BE2C (cell line): ENCODE results near the gene UNC5B.

Experiments
- DNase-seq: peaks from one replicate; pipeline ENCODE4 v3.0.0-alpha.2; 2020
- H3K27me3 ChIP-seq: fragments of 250-450 bp; sonication (Bioruptor Pico); 2 replicates; pipeline ENCODE4 v1.5.1; 2020; ENCODE audit warnings: mild to moderate bottlenecking
- H3K36me3 ChIP-seq: fragments of 250-450 bp; sonication (Bioruptor Pico); 2 replicates; pipeline ENCODE4 v1.5.1; 2020; ENCODE audit warnings: mild to moderate bottlenecking
- H3K4me1 ChIP-seq: fragments of 250-450 bp; sonication (Bioruptor Pico); 2 replicates; pipeline ENCODE4 v1.5.1; 2020
- H3K4me3 ChIP-seq: 2 replicates; pipeline ENCODE4 v1.5.1; 2011; ENCODE audit warnings: low read depth, low read length
- H3K9me3 ChIP-seq: fragments of 250-450 bp; sonication (Bioruptor Pico); 2 replicates; pipeline ENCODE4 v1.5.1; 2020
- TF ChIP-seq, protein P1 (sequence below): IDR thresholded peaks from 2 replicates; pipeline ENCODE4 v1.5.1; 2012; ENCODE audit warnings: mild to moderate bottlenecking, low read depth, low read length

Gene UNC5B

DNA sequence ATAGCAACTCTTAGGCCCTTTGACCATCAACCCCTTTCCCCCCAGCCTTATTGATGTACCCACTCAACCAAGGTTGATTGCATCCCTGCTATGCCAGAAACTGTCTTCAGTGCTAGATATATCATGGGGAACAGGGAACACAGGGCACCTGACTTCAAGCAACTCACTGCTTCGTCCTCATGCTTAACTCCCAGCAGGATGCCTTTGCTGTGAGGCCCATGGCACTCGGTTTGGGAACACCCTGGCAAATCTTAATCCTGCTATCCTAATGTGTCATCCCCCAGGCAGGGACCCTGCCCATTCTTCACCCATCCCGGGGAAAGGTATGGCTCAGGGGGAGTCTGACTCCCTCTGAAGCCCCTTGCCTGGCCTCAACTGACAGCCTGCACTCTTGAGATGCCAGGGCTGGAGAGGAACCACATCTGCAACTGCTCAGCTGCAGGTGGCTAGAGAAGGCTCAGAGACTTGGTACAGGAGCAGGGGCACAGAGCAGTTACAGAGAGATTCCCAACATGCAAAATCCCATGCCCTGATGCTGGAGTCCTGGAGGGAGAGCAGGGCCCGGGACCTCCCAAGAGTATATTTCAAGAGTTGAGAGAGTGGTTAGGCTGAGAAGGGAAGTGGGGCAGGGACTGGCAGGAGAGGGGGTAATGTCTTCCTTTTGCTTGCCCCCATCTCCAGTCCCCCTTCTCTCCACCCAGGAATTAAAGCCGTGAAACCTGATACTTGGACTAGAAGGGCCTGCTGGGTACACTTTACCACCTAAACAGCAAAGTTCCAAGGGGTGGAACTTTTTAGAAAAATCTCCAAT is 2.4 kb upstream of the UNC5B start:
- H3K4me3 ChIP-seq: no peak overlapping the region
- H3K9me3 ChIP-seq: no peaks in the 10 kb centered on the region
- peaks cover 27% of the 10 kb centered on the region for H3K4me1 ChIP-seq
- TF ChIP-seq, protein P1, sequence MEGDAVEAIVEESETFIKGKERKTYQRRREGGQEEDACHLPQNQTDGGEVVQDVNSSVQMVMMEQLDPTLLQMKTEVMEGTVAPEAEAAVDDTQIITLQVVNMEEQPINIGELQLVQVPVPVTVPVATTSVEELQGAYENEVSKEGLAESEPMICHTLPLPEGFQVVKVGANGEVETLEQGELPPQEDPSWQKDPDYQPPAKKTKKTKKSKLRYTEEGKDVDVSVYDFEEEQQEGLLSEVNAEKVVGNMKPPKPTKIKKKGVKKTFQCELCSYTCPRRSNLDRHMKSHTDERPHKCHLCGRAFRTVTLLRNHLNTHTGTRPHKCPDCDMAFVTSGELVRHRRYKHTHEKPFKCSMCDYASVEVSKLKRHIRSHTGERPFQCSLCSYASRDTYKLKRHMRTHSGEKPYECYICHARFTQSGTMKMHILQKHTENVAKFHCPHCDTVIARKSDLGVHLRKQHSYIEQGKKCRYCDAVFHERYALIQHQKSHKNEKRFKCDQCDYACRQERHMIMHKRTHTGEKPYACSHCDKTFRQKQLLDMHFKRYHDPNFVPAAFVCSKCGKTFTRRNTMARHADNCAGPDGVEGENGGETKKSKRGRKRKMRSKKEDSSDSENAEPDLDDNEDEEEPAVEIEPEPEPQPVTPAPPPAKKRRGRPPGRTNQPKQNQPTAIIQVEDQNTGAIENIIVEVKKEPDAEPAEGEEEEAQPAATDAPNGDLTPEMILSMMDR: no peak
- DNase-seq: no peak
- H3K36me3 ChIP-seq: peaks cover 21% of the 10 kb centered on the region
- H3K27me3 ChIP-seq: no peaks in the 10 kb centered on the region

DNA sequence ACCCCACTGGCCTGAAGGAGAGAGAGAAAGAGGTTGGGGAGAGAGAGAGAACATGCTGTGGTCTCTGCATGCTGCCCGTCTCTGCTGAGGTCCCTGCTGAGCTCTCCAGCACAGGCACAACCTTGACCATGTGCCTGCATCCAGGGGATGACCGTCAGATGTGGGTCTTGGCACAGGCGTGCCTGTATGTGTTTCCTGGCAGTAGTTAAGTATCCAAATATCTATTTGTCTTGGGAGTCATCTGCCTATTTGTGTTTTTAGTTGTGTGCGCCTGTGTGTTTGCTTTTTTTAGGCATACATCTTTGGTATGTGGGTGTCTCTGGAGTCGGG is 1.9 kb upstream of the UNC5B start:
- DNase-seq: no peak
- Histone ChIP-seq H3K27me3 (no peaks in the 10 kb centered on the region), H3K9me3 (no peaks in the 10 kb centered on the region), H3K4me3 (no peak overlapping the region), H3K4me1 (peaks cover 21% of the 10 kb centered on the region), H3K36me3 (peaks cover 26% of the 10 kb centered on the region)
- TF ChIP-seq, protein P1: no peak

DNA sequence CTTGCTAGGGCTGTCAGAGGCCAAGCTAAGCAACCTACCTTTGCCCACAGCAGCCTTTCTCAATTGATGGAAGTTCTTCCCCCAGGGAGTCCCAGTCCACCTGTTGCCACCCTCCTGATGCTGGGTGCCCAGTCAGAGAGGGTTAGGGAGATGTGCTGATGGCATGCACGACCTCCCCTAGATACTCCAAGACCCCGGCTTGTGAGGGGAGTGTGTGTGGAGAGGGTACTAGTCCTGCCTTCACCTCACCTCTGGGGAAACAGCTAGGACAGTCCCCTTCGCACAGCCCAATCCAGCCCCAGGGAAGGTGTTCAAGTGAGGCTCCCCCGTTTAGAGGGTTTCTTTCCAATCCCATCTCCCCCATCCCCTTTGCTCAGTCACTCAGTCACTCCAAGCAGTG is 1.3 kb upstream of the UNC5B start:
- no peaks in the 10 kb centered on the region for H3K27me3 ChIP-seq
- TF ChIP-seq, protein P1: no peak
- H3K4me1 ChIP-seq: peaks cover 22% of the 10 kb centered on the region
- H3K9me3 ChIP-seq: no peaks in the 10 kb centered on the region
- peaks cover 29% of the 10 kb centered on the region for H3K36me3 ChIP-seq
- DNase-seq: no peak
- no peak overlapping the region for H3K4me3 ChIP-seq

DNA sequence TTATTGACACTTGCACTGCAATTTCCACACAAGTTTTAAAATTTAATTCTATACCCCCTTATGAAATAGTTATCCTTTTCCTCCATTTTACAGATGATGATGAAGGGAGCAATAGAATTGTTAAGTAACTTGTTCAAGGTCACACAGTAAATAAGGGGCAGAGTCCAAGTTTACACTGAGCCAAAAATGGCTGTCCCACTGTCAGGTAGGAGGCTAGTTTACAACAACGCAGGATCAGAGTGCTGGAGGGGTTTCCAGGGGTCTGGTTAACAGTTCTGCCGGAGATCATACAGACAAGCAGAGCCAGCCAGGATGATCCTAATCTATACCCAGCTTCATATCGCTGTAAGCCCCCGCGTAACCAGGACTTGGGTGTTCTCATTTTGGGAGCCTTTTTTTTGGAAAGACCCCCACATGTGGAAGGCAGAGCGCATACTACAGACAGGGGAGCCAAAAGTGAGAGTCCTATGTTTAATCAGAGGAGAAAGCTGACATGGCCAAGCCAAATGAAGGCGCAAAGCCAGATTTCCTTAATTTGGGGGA is 524 bp upstream of the UNC5B start:
- Histone ChIP-seq H3K36me3 (peaks cover 31% of the 10 kb centered on the region), H3K9me3 (no peaks in the 10 kb centered on the region), H3K4me1 (peaks cover 23% of the 10 kb centered on the region), H3K27me3 (no peaks in the 10 kb centered on the region), H3K4me3 (peak overlapping the region; percentile 61)
- DNase-seq: no peak
- TF ChIP-seq, protein P1: no peak

DNA sequence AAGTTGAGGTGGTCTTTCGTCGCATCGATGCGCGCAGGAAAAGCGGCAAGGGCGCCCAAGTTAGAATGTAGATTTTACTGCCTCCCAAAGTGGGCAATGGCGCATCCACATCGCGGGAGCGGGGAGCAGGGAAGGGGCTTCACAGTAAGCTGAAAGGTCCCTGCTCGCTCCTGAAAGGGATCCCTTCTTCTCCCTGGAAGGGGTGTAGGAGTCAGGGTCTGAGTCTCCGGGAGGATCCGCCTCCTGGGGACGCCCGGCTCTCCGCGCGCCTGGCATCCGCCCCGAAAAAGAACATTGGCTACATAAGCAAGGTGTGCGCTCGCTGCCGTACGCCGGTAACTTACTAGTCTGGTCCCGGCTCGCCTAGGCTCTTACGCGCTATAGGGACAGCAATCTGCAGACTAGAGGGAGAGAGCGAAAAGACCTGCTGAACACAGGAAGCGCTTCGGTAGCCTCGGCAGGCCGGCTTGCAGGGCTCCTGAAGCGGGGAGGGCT is 804 bp downstream of the UNC5B start:
- TF ChIP-seq, protein P1: no peak
- peak; percentile 29 for DNase-seq
- H3K4me1 ChIP-seq: peaks cover 19% of the 10 kb centered on the region
- H3K27me3 ChIP-seq: no peaks in the 10 kb centered on the region
- H3K36me3 ChIP-seq: peaks cover 37% of the 10 kb centered on the region
- H3K9me3 ChIP-seq: no peaks in the 10 kb centered on the region
- peak overlapping the region; percentile 97 for H3K4me3 ChIP-seq
